HepG2 (cell line): ENCODE data around the gene POC1A. TPM values are rescaled to one million over a fixed set of nuclear protein-coding genes. Genes with fewer than 3 reads are reported as not detected.

Source experiments
- CBX5 ChIP-seq: sonication (generic); formaldehyde crosslinking; IDR thresholded peaks from 2 replicates; pipeline ENCODE4 v1.4.0; 2020; ENCODE audit warnings: missing genetic modification reagents, borderline replicate concordance
- DMAP1 ChIP-seq: IDR thresholded peaks from 2 replicates; pipeline ENCODE4 v1.6.1; 2016
- FOXO1 ChIP-seq: sonication (generic); formaldehyde crosslinking; IDR thresholded peaks from 2 replicates; pipeline ENCODE4 v1.4.0; 2020; ENCODE audit warnings: missing genetic modification reagents
- HINFP ChIP-seq: sonication (generic); formaldehyde crosslinking; IDR thresholded peaks from 2 replicates; pipeline ENCODE4 v1.4.0; 2020; ENCODE audit warnings: low read depth, mild to moderate bottlenecking, missing genetic modification reagents
- HNF4A ChIP-seq: sonication (generic); formaldehyde crosslinking; IDR thresholded peaks from 2 replicates; pipeline ENCODE4 v1.4.0; 2020; ENCODE audit warnings: missing genetic modification reagents
- MED13 ChIP-seq: sonication (generic); formaldehyde crosslinking; IDR thresholded peaks from 2 replicates; pipeline ENCODE4 v1.5.0; 2020; ENCODE audit warnings: missing genetic modification reagents
- RARA ChIP-seq: IDR thresholded peaks from 2 replicates; pipeline ENCODE4 v1.6.1; 2016; ENCODE audit warnings: missing genetic modification reagents, missing compliant biosample characterization
- RNF2 ChIP-seq: fragments of 450-650 bp; conservative IDR thresholded peaks from 2 replicates; pipeline ENCODE4 v1.6.1; 2016; ENCODE audit warnings: low read depth
- SETDB1 ChIP-seq: sonication (generic); formaldehyde crosslinking; IDR thresholded peaks from 2 replicates; pipeline ENCODE4 v1.5.1; 2020; ENCODE audit warnings: missing genetic modification reagents, mild to moderate bottlenecking, borderline replicate concordance
- SMARCC2 ChIP-seq: fragments of 450-650 bp; IDR thresholded peaks from 2 replicates; pipeline ENCODE4 v1.6.1; 2017; ENCODE audit warnings: antibody characterized with exemption, mild to moderate bottlenecking
- ZBTB7B ChIP-seq: sonication (generic); formaldehyde crosslinking; IDR thresholded peaks from 2 replicates; pipeline ENCODE4 v1.4.0; 2020; ENCODE audit warnings: missing genetic modification reagents
- ZNF101 ChIP-seq: sonication (generic); formaldehyde crosslinking; IDR thresholded peaks from 2 replicates; pipeline ENCODE4 v1.4.0; 2020; ENCODE audit warnings: mild to moderate bottlenecking, low read depth, missing genetic modification reagents, borderline replicate concordance
- ZNF574 ChIP-seq: sonication (generic); formaldehyde crosslinking; IDR thresholded peaks from 2 replicates; pipeline ENCODE4 v1.4.0; 2020; ENCODE audit warnings: missing genetic modification reagents
- ZNF619 ChIP-seq: sonication (generic); formaldehyde crosslinking; IDR thresholded peaks from 2 replicates; pipeline ENCODE4 v1.4.0; 2020; ENCODE audit warnings: mild to moderate bottlenecking, missing genetic modification reagents
- ZNF724P ChIP-seq: sonication (generic); formaldehyde crosslinking; IDR thresholded peaks from 2 replicates; pipeline ENCODE4 v1.8.0; 2022; ENCODE audit warnings: missing genetic modification reagents, borderline replicate concordance
- ZNF737 ChIP-seq: sonication (generic); formaldehyde crosslinking; IDR thresholded peaks from 2 replicates; pipeline ENCODE4 v1.5.0; 2020; ENCODE audit warnings: missing genetic modification reagents, mild to moderate bottlenecking, borderline replicate concordance
- ZNF740 ChIP-seq: sonication (generic); formaldehyde crosslinking; IDR thresholded peaks from 2 replicates; pipeline ENCODE4 v1.4.0; 2020; ENCODE audit warnings: missing genetic modification reagents
- ZSCAN21 ChIP-seq: sonication (generic); formaldehyde crosslinking; IDR thresholded peaks from 2 replicates; pipeline ENCODE4 v1.8.0; 2022; ENCODE audit warnings: mild to moderate bottlenecking, missing genetic modification reagents, moderate library complexity, borderline replicate concordance
- polyA plus RNA-seq, 8 experiments: library from polyadenylated mRNA; depleted of rRNA in 3 of 8; stranded (reverse) in 7 of 8; unstranded in 1 of 8; fragments of >200 nt; fragmentation: Illumina TruSeq in 4 of 8; extraction: Trizol in 4 of 8; gene quantifications; 2 replicates each; pipeline versions ENCODE4 v1.2.1 to v1.2.3, GENCODE V29; 2011 to 2016; ENCODE audit warnings: low read depth in 4 of 8, missing spikeins in 1 of 8, mixed read lengths in 1 of 8; ENCODE audit not compliant: insufficient read depth in 1 of 8
- total RNA-seq, 5 experiments: library from RNA; depleted of rRNA; stranded (reverse); fragments of >200 nt; fragmentation: Illumina TruSeq; extraction: Trizol; gene quantifications; 2 replicates each; pipeline ENCODE4 v1.2.3, GENCODE V29; 2016; ENCODE audit warnings: low read depth in 1 of 5

POC1A gene
- total and polyA plus RNA-seq, 2 of the 13 experiments (the other 11 are each of a cell fraction or from before 2014, with no cell fraction given) = 14.6 to 20.0 TPM

- TF ChIP-seq HINFP (CRISPR knock-in tag) (no peak), RNF2 (no peak), ZNF737 (CRISPR knock-in tag) (no peak), ZNF724P (CRISPR knock-in tag) (0 out of 2 replicates have a peak, but pooled peaks have one; percentile 17), ZNF619 (CRISPR knock-in tag) (no peak), MED13 (CRISPR knock-in tag) (no peak), RARA (CRISPR knock-in tag) (0 out of 2 replicates have a peak, but pooled peaks have one; percentile 20), ZNF574 (CRISPR knock-in tag) (no peak), DMAP1 (CRISPR knock-in tag) (no peak), SMARCC2 (no peak), ZNF740 (no peak), SETDB1 (CRISPR knock-in tag) (no peak), FOXO1 (CRISPR knock-in tag) (no peak), ZSCAN21 (CRISPR knock-in tag) (no peak), ZNF101 (CRISPR knock-in tag) (no peak), HNF4A (CRISPR knock-in tag) (peak; percentile 51), CBX5 (no peak), ZBTB7B (CRISPR knock-in tag) (no peak)
- TF ChIP-seq, all 625 proteins: peak for 6
Observed at GRCh38 chr3:52034212-52034611, 120.0 kb downstream of the POC1A start (continued).
